Activated CD8-positive, alpha-beta memory T cell treated with anti-CD3 and anti-CD28 coated beads, Interleukin-2, amount 50 U/mL, for 24 hours (primary cell): ENCODE measurements around the gene PCNX2.
"Not testable (repeated sequence)": the region's sequence is repeated elsewhere in the genome, so short reads cannot be mapped to it uniquely, and the experiment has no call there.

Experiments
- DNase-seq: peaks from one replicate; pipeline ENCODE4 v3.0.0-alpha.2; 2020; ENCODE audit errors: extremely low read depth

The PCNX2 gene

DNA sequence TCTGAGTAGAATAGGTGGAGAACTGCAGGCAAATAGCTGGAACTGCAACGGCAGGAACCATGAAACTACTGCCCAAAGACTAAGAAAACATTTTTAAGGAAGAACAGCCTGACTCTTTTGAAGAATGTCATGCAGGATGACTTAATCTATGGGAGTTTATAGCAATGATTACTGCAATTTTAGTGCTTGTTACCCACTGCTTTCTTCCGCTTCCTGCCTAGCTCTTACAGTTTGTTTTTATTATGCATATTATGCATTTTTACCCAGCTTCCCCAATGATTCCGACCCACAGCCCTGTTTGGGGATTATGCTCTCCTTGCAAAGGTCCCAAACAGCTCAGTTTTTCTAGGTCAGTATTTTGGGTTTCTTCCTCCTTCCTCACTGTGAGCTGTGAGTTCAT is 71.2 kb downstream of the PCNX2 start:
- DNase-seq = no peak

DNA sequence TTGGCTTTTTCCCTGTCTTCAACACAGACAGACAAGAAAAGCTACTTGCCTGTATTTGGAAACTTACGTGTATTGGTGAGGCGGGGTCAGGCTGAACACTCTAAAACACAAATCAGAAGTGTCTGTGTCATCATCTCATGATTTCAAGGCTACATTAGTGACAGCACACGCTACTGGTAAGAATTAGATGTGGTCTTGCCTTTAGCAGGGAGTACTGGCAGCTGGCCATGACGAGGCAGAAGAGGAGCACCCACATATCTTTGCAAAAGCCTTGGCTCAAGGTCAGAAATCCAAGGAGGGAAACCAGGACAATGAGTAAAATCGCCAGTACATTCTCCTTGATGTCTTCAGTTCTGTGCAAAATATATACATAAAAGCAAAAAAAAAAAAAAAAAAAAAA is 77.7 kb downstream of the PCNX2 start:
- DNase-seq = no peak

DNA sequence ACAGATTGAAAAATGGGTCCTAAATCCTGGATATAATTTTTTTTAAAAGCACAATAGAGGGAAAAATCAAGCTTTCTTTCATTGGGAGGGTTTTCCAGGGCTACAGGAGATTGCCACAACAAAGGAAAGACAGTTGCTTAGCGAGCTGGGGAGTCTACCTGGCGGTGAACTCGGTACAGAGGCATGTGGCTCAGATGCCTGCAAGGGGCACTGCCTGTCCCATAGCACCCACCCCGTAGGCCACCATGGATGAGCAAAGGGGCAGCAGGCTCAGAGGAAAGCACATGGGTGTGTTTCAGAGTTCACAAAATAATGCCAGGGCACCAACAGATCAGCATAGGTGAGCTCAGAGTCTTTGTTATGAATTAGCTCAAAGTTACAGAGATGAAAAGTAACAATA is 79.5 kb downstream of the PCNX2 start:
- DNase-seq = no peak

DNA sequence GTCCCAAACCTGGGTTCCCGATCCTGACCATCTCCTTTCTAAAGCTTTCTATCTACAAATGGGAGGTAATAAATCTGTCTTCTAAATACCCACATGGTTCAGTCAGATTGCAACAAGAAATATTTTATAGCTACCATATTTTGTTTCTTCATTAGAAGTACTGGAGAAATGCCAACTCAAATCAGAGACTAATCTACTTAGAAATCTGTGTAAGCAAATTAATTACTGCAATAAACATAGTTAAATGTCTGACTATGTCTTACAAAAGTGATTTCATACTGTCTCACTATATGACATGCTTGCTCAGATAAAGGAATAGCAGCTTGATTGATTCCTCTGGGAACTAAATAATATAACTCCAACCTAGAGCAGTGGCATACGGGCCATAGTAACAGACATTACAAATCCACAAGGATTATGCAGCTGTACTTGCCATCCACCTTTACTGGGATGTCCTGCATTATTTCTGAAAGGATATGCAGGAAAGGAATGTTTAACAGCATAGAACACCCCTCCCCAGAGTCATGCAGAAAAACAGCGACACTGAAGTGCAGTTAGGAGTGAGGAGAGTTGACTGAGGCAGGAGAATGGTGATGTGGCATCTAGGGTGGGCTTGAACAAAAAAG is 80.3 kb downstream of the PCNX2 start:
- no peak for DNase-seq

DNA sequence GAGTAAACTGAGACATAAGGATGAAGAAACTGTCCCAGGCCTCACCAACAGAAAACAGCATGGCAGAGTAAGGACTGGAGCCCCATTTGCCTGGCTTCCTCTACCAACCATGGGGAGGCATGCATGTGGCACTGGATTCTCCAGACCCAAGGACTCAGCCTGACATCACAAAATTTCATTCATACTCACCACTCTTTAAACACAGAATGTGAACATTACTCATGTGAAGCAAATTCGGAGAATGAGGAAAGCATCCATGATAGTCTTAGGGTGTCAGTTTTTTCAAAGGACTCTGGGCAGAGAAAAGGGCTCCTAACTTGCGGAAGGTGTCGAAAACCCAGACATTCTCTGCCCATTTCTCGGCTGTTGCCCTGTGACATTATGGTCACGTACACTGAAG is 83.9 kb downstream of the PCNX2 start:
- DNase-seq = no peak

DNA sequence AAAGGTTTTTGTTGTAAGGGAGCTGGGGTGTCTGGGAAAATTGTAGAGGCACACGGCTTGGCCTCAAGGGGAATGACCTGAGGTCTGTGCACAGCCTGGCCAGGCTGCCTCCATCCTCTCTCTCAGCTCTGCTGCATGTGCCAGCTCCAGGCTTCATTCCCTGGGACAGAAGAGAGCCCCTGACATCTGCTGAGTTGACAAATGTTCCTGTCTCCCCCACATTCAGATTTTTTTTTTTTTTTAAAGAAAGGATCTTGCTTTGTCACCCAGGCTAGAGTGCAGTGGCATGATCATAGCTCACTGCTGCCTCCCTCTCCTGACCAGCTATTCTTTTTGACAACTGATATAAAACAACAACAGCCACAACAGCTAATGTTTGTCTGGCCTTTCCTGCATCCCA is 84.4 kb downstream of the PCNX2 start:
- DNase-seq = no peak

DNA sequence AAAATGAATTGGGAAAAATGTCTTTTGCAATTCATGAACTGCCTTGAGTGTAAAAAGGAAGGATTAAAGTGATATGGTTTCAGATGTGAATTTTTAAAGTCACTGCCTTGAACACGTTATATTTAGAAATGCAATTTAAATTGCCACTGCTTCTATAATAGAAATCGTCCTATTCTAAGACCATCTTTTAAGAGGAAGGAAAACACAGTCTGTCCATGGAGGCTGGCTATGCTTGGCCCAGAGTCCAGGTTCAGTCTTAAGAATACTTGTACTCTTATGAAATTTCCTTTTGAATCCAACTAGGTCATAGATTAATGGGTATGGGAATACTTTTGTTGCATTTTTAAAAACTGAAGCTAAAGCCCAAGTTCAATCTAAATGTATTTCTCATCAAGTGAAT is 86.0 kb downstream of the PCNX2 start:
- DNase-seq = no peak

DNA sequence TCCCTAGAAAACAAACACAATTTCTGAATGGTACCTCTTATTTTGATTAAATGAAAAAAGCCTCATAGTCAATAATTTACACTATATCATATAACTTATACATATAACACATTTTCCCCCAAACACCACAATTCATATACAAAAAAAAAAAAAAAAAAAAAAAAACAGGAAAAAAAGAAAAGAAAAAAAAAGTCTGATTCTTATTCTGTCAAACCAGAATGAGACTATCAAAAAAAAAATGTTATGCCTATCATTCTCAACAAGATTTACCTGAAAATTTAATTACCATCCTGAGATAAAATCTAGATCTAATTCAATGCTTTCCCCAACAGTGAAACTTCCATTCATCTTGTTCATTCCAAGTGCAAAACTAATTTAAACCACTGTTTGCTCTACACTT is 86.8 kb downstream of the PCNX2 start:
- no peak for DNase-seq

DNA sequence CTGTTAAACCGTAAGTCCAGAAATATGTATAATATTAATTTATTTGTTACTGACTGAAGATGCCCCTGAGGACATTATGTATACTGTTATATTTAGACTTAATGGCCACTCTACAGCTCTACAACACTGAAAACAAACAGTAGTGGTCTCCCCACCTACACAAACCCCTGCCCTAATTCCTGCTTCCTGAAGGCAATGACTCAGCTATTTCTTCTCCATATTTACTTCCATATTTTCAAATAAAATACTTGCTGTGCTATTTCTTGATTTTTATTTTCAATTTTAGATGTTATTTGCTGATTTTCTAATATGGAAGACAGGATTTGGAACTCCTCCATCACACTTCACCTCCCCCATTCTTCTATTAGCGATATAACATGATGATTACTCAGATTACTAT is 97.6 kb downstream of the PCNX2 start:
- no peak for DNase-seq

DNA sequence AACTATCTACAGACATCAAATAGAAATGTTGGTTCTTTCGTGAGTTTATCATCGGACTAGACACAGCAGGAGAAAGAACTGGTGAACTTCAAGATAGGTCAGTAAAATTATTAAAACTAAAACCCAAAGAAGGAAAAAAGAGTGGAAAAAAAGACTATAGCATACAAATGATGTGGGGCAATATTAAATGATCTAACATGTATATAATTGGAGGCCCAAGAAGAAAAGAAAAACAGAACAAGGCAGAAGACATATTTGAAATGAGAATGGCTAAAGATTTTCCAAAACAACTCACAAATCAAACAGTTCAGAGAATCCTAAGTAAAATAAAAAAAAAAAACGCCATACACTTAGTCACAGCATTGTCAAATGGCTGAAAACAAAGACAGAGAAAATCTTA is 101.8 kb downstream of the PCNX2 start:
- no peak for DNase-seq

DNA sequence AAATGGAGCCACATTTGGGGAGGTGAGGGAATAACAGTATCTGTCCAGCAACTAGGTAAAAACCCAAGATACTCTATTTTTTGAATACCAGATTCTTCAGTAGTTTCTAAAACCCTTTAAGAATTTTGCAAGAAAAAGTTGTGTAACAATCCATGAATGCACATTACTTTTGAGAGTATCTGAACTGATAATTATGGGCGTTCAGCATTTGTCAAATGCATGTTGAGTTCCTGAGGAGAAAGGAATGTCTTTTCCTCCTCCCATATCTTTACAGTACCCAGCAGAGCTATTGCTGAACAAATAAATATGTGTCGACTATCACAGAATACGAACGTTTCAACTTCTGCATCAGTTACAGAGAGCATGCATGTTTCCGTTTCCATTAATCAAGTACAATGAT is 104.5 kb downstream of the PCNX2 start:
- DNase-seq = no peak

DNA sequence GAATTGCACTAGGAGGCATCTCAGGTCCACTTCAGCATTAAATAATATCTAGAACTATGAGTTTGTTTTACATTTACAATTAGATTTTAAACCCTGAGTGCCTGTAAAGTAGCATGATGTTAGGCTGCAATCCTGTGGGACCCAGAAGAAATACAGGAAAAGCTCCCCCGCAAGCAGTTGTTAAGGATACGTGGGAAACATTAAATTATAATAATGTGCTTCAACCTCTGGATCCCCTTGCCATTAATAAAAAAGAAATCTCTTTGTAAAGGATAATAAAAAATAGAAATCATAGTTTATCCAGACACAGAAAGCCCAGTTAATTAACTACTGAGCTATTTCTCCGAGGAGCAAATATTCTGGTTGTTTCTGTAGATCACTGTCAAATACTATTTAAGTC is 106.0 kb downstream of the PCNX2 start:
- no peak for DNase-seq

DNA sequence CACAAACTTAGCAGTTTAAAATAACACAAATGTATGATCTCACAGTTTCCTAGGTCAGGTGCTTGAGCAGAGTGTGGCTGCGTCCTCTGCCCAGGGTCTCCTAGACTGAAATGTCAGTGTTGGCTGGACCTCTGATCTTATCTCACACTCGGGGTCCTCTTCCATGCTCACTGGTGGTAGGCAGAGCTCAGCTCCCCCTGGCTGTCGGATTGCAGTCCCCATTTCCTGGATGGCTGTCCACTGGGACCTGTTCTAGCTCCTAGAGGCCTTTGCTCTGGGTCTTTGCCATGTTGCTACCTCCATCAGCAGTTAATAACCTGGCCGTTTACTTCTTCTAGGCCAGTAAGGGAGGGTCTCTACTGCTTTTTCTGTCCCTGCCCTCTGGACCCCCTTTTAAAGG is 107.5 kb downstream of the PCNX2 start:
- no peak for DNase-seq

DNA sequence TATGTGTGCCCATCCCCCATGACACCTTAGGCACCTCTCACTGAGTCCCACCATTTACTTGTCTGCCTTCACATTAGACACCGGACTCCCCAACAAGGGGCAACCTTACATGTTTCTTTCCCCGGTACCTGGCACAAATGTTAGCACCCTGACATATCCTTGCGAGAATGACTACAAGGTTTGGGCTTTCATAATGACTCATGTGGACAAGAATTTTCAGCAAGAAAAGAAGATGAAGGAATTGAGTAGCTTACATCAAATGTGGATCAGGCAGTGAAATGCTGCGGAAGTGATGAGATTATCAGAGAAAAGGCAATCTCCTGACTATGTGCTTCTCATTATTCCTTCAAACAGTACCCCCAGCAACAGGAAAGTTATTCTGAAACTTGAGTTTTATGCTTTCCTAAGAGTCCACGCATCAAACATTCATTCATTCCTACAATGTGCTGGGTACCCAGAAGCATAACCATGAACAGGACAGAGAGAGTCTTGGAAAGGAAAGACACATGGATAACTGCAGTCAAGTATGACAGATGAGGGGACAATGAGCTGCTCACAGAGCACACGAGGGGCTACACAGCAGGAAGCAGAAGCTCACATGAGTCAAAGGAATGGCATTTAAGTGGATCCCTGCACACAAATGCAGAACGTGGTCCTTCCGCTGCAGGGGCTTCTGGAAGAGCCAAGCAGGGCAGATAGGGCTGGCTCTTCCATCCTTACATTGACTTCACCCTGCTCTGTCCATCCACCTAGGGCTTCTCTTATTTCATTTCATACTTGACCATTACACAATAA is 112.1 kb downstream of the PCNX2 start:
- no peak for DNase-seq

DNA sequence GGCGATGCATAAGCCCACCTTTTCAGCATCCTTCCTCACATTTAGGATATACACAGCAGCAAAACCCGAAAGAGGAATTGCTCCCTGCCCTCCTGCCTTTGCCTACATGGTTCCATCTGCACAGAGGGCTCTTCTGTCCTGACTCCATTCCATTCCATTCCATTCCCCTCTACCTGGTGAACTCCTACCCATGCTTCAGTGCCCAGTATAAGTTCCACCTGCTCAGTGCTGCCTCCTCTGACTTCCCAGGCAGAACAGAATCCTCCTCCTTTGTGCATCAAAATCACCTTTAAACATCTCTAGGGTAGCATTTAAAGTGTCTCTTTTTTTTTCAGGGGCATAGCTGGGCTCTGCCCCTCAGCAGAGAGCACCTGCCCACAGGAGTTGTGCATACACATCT is 112.9 kb downstream of the PCNX2 start:
- DNase-seq = no peak

DNA sequence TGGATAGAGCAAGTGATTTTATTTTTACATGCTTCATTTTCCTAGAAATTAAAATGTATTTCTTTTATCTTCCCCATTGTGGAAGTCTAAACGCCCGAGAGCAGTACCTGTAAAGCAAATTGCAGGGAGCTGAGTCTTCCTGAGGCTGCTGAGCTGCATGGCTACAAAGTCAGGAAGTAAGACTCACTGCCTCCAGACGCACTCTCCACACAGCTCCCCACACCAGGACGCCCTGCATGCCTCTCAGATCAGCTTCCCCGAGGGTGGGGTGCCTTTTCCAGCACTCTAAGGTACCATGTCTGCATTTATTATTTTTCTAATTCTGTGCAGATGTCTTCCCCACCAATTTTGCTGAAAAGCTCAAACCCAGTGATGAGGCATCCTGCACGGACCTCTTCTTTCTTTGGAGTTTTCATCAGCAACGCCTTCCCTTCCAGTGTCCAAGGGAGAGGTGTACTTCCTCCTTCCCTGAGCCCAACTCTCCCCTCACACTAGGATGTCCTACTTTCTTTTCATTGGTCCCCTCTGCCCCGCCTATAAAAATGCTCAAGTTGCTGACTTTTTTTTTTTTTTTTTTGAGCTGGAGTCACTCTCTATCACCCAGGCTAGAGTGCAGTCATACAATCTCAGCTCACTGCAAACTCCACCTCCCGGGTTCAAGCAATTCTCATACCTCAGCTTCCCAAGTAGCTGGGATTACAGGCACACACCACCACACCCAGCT is 114.7 kb downstream of the PCNX2 start:
- DNase-seq = no peak

DNA sequence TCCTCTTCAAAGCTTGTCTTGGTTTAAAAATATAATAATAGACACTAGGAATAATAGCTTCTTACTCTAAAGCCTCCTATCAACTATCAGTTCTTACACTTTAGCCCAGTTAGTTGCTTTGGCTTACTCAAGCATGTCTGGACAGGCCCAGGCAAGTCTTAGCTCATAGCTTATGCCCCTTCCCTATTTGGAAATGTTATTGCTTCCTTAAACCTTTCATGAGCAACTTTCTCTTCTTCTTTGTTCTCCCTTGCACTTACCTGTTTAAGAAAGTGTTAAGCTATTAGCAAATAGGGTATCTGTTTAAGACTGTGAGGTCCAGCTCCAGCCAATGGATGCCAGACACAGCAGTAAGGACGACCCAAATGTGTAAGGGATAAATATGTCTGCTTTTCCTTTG is 115.9 kb downstream of the PCNX2 start:
- DNase-seq = not testable (repeated sequence)

DNA sequence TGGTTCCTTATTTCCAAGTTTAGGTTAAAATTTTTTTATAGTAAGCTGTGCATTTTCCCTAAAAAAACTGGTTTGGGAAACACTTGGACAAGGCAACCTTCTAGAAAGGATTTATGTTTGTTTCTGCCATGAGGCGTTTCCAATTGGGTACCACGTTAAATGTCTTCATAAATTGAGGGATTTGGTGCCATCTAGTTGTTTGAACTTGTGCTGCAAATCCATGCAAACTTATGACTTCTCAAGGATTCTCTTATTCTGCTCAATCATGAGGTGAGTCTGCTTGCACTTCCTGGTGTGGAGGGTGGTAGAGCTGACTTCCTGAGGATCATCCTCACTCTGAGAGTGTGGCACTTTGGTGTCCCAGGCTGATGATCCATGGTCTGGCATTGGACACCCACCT is 123.3 kb downstream of the PCNX2 start:
- DNase-seq = no peak

DNA sequence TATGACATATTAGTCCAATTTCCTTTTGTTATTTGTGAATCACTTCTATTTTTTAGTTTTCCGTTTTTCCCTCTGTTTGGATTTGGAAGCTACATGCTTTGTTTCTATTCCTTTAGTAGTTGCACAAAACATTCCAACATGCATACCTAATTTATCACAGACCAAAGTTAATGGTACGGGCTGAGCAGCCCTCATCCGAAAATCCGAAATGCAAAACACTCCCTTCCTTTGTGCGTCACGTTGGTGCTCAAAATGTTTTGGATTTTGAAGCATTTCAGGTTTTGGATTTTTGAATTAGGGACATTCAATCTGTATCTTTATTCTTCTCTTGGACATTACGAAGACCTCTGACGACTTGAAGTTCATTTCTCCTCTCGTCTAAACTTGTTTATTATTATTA is 124.8 kb downstream of the PCNX2 start:
- no peak for DNase-seq

DNA sequence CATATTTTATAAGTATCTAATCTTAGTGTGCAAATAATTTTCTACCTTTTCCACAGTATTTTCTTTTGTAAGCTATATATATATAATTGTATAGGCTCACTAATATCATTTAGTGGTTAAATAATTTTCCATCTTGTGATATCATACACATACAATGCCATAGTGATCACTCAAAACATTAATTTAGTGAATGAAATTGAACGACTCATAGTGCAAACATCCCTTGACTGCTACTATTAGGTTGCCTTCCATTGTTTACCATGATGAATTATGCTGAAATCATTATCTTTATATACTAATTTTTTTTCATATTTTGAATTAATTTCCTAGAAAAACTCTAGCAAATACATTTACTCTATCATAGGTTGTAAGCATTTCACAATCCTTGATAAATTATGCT is 127.1 kb downstream of the PCNX2 start:
- no peak for DNase-seq

DNA sequence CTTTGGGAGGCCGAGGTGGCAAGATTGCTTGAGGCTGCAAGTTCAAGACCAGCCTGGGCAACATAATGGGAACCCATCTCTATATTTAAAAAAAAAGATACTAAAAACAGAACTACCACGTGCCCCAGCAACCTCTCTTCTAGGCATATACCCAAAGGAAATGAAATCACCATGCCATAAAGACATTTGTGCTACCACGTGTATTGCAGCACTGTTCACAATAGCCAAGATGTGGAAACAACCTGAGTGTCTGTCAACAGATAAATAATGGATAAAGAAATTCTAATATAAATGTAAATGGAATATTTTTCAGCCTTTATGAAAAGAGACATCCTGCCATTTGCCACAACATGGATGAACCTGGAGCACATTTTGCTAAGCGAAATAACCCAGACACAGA is 128.6 kb downstream of the PCNX2 start:
- no peak for DNase-seq

DNA sequence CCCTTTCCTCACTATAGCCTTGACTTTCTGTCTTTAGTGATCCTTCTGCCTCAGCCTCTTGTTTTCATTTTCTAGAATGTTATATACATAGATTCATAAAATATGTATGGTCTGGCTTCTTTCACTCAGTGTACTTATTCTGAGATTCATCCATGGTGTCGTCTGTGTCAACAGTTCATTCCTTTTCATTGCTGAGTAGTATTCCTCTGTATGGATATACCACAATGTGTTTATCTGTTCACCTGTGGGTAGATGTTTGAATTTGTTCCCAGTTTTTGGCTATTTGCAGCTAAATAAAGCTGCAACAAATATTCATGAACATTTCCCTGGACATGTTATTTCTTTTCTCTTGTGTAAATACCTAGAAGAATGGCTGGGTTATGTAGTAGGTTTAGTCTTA is 131.8 kb downstream of the PCNX2 start:
- DNase-seq = no peak

DNA sequence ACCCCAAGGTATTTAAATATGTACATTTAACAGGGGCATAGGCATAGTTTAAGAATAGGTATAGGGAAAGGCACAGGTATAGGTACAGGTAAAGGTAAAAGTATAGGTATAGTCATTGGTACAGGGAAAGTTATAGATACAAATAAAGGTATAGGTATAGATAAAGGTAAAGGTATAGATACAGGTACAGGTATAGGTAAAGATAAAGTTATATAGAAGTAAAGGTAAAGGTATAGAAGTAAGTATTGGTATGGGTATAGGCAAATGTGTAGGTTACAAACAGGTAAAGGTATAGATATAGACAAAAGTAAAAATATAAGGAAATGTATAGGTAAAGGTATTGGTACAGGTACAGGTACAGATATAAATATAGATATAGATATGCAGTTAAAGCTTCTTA is 137.2 kb downstream of the PCNX2 start:
- no peak for DNase-seq
